H9 (cell line): ENCODE results near the gene EFCAB6. TPM values are rescaled to one million over a fixed set of nuclear protein-coding genes. Genes with fewer than 3 reads are reported as not detected.

ENCODE experiments used
- DNase-seq: peaks from one replicate; pipeline ENCODE4 v3.0.0-alpha.2; 2017
- H2AFZ ChIP-seq: one replicate; pipeline ENCODE4 v1.6.1; 2013; ENCODE audit warnings: mild to moderate bottlenecking, low read length, control low read depth, moderate library complexity
- H2AK5ac ChIP-seq: 2 replicates; pipeline ENCODE4 v1.6.1; 2013; ENCODE audit warnings: low read length, control low read depth, mixed read lengths; ENCODE audit not compliant: insufficient read length
- H2BK120ac ChIP-seq: one replicate; pipeline ENCODE4 v1.6.1; 2013; ENCODE audit warnings: low read depth, mild to moderate bottlenecking, low read length, control low read depth, inconsistent platforms; ENCODE audit not compliant: poor library complexity, severe bottlenecking
- H2BK12ac ChIP-seq: 2 replicates; pipeline ENCODE4 v1.6.1; 2013; ENCODE audit warnings: low read length, control low read depth, mixed read lengths, low read depth; ENCODE audit not compliant: insufficient read length
- H2BK15ac ChIP-seq: 2 replicates; pipeline ENCODE4 v1.6.1; 2013; ENCODE audit warnings: low read depth, low read length, control low read depth
- H2BK20ac ChIP-seq: one replicate; pipeline ENCODE4 v1.6.1; 2013; ENCODE audit warnings: low read depth, mild to moderate bottlenecking, low read length, control low read depth, inconsistent platforms; ENCODE audit not compliant: poor library complexity, severe bottlenecking
- H2BK5ac ChIP-seq: 2 replicates; pipeline ENCODE4 v1.6.1; 2013; ENCODE audit warnings: low read length, control low read depth, mixed read lengths; ENCODE audit not compliant: insufficient read length
- H3K14ac ChIP-seq: 2 replicates; pipeline ENCODE4 v1.6.1; 2013; ENCODE audit warnings: low read length, control low read depth; ENCODE audit not compliant: insufficient read depth
- H3K18ac ChIP-seq: 2 replicates; pipeline ENCODE4 v1.6.1; 2013; ENCODE audit warnings: low read depth, mild to moderate bottlenecking, mixed read lengths, low read length, control low read depth; ENCODE audit not compliant: insufficient read length
- H3K23ac ChIP-seq: 2 replicates; pipeline ENCODE4 v1.6.1; 2013; ENCODE audit warnings: low read length, control low read depth, mixed read lengths, low read depth; ENCODE audit not compliant: insufficient read length
- H3K23me2 ChIP-seq: 2 replicates; pipeline ENCODE4 v1.6.1; 2013; ENCODE audit warnings: low read depth, mild to moderate bottlenecking, mixed read lengths, low read length, control low read depth; ENCODE audit not compliant: insufficient read length, poor library complexity, severe bottlenecking
- H3K27ac ChIP-seq: 2 replicates; pipeline ENCODE4 v1.5.1; 2013; ENCODE audit warnings: low read length, control low read depth, mixed read lengths, low read depth; ENCODE audit not compliant: insufficient read length
- H3K27me3 ChIP-seq: 2 replicates; pipeline ENCODE4 v1.6.1; 2013; ENCODE audit warnings: low read length, control low read depth, inconsistent platforms; ENCODE audit not compliant: insufficient read depth
- H3K4ac ChIP-seq: 2 replicates; pipeline ENCODE4 v1.6.1; 2013; ENCODE audit warnings: low read depth, mild to moderate bottlenecking, control low read depth, inconsistent platforms, low read length, moderate library complexity
- H3K4me1 ChIP-seq: 2 replicates; pipeline ENCODE4 v1.6.1; 2013; ENCODE audit warnings: low read length, control low read depth, inconsistent platforms; ENCODE audit not compliant: insufficient read depth
- H3K4me2 ChIP-seq: 2 replicates; pipeline ENCODE4 v1.6.1; 2013; ENCODE audit warnings: low read length, control low read depth, mixed read lengths; ENCODE audit not compliant: insufficient read length, insufficient read depth
- H3K56ac ChIP-seq: 2 replicates; pipeline ENCODE4 v1.6.1; 2013; ENCODE audit warnings: low read depth, mild to moderate bottlenecking, mixed read lengths, low read length, control low read depth; ENCODE audit not compliant: insufficient read length
- H3K79me1 ChIP-seq: 2 replicates; pipeline ENCODE4 v1.6.1; 2013; ENCODE audit warnings: low read depth, mild to moderate bottlenecking, moderate library complexity, low read length, control low read depth, inconsistent platforms; ENCODE audit not compliant: insufficient read depth, poor library complexity, severe bottlenecking
- H3K79me2 ChIP-seq: 2 replicates; pipeline ENCODE4 v1.6.1; 2013; ENCODE audit warnings: low read length, control low read depth, inconsistent platforms; ENCODE audit not compliant: insufficient read depth
- H3K9ac ChIP-seq: 2 replicates; pipeline ENCODE4 v1.6.1; 2013; ENCODE audit warnings: low read length, control low read depth, mixed read lengths; ENCODE audit not compliant: insufficient read length; ENCODE audit errors: extremely low read depth
- H3K9me3 ChIP-seq: one replicate; pipeline ENCODE4 v1.6.1; 2013; ENCODE audit warnings: low read depth, low read length, inconsistent platforms; ENCODE audit not compliant: control insufficient read depth
- H3T11ph ChIP-seq: one replicate; pipeline ENCODE4 v1.6.1; 2013; ENCODE audit warnings: mild to moderate bottlenecking, low read length, control low read depth, inconsistent platforms
- H4K20me1 ChIP-seq: one replicate; pipeline ENCODE4 v1.6.1; 2013; ENCODE audit not compliant: control insufficient read depth, insufficient read length, insufficient read depth
- H4K5ac ChIP-seq: 2 replicates; pipeline ENCODE4 v1.6.1; 2013; ENCODE audit warnings: low read depth, mild to moderate bottlenecking, mixed read lengths, low read length, control low read depth; ENCODE audit not compliant: insufficient read length
- H4K8ac ChIP-seq: replicated peaks from 2 replicates; pipeline ENCODE4 v1.6.1; 2013; ENCODE audit warnings: low read length, control low read depth, mixed read lengths, low read depth; ENCODE audit not compliant: insufficient read length
- H4K91ac ChIP-seq: 2 replicates; pipeline ENCODE4 v1.6.1; 2013; ENCODE audit warnings: low read depth, mild to moderate bottlenecking, moderate library complexity, mixed read lengths, low read length, control low read depth; ENCODE audit not compliant: insufficient read length
- H3K27ac Mint-ChIP-seq, 3 experiments: 2 replicates in 2 of 3; 3 replicates in 1 of 3; pipeline ENCODE4 v1.8.0; 2020 to 2021; ENCODE audit warnings: mixed read lengths in 3 of 3, mild to moderate bottlenecking in 1 of 3, moderate library complexity in 1 of 3
- H3K27me3 Mint-ChIP-seq: 2 replicates; pipeline ENCODE4 v1.8.0; 2021; ENCODE audit warnings: low read depth, mild to moderate bottlenecking, moderate library complexity, mixed read lengths
- H3K36me3 Mint-ChIP-seq, 3 experiments: 2 replicates in 2 of 3; 3 replicates in 1 of 3; pipeline ENCODE4 v1.8.0; 2020 to 2021; ENCODE audit warnings: low read depth in 3 of 3, mixed read lengths in 3 of 3; ENCODE audit not compliant: insufficient read depth in 1 of 3
- H3K4me1 Mint-ChIP-seq, 2 experiments: 2 replicates each; pipeline ENCODE4 v1.8.0; 2020; ENCODE audit warnings: mixed read lengths in 2 of 2
- H3K4me3 Mint-ChIP-seq, 2 experiments: 2 replicates in 1 of 2; 3 replicates in 1 of 2; pipeline ENCODE4 v1.8.0; 2020 to 2021; ENCODE audit warnings: mild to moderate bottlenecking in 2 of 2, mixed read lengths in 2 of 2, moderate library complexity in 1 of 2
- H3K9me3 Mint-ChIP-seq, 2 experiments: 2 replicates in 1 of 2; 3 replicates in 1 of 2; pipeline ENCODE4 v1.8.0; 2020; ENCODE audit warnings: mild to moderate bottlenecking in 2 of 2, mixed read lengths in 2 of 2, moderate library complexity in 1 of 2
- WGBS: extraction: QIAGEN DNeasy Blood & Tissue Kit; methylation state at CpG from one replicate; pipeline ENCODE4 v1.1.7; 2013; ENCODE audit warnings: missing lambda C conversion rate, low lambda C conversion rate, mixed read lengths; ENCODE audit not compliant: insufficient read length; ENCODE audit errors: extremely low coverage; 5-methylcytosine and 5-hydroxymethylcytosine counted together
- total RNA-seq: library from RNA; stranded (reverse); gene quantifications from 2 replicates; pipeline ENCODE4 v1.2.1, GENCODE V29; 2021
- TF ChIP-seq, protein P1 (sequence below): fragments of 200-600 bp; sonication (generic); conservative IDR thresholded peaks from 3 replicates; pipeline ENCODE4 v1.8.0; 2021; ENCODE audit warnings: antibody characterized with exemption, mild to moderate bottlenecking

The EFCAB6 gene
- total RNA-seq, 1 experiment from 2014 or later = 0.31 TPM

DNA sequence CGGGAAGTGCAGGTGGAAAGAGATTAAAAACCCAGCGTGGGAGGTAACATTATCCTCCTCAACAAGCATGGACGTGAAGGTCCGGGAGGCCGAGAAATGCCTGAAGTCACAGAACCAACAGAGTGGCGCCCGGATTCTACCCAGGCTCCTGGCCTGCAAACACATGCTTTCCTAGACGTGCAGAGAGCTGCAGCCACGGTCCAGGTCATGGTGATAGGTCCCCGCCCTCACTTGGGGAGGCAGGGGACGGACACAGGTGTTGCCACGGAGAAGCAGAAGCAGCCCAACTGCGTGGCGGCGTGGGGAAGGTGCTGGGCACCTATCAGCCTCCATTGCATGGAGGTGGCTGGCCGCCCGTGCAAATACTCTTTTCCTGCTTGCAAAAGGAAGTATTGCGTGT lies 251.5 kb downstream of the EFCAB6 start:
- H2BK120ac ChIP-seq = no peak overlapping the region
- no peak overlapping the region for H3K9ac ChIP-seq
- H4K8ac ChIP-seq = no peak overlapping the region
- Mint-ChIP-seq H3K4me1 (peaks cover 5 to 7% of the 10 kb centered on the region in 2 experiments; a peak in 3 of 4 replicates), H3K9me3 (peaks cover 5% of the 10 kb centered on the region in 2 experiments; a peak in 2 of 5 replicates), H3K4me3 (no peak overlapping the region), H3K36me3 (no peaks in the 10 kb centered on the region), H3K27ac (0 out of 7 replicates have a peak overlapping the region, but pooled peaks of 1 of the 3 experiments have one; percentile 79), H3K27me3 (no peaks in the 10 kb centered on the region; the same call in 1 of the 2 replicates)
- H2AK5ac ChIP-seq = no peak overlapping the region
- H2BK15ac ChIP-seq = no peak overlapping the region
- H4K20me1 ChIP-seq = no peaks in the 10 kb centered on the region
- H2BK20ac ChIP-seq = no peak overlapping the region
- no peak overlapping the region for H3K27ac ChIP-seq
- no peak overlapping the region for H3K14ac ChIP-seq
- H3K4ac ChIP-seq = no peak overlapping the region
- no peak overlapping the region for H3K23ac ChIP-seq
- TF ChIP-seq, protein P1, sequence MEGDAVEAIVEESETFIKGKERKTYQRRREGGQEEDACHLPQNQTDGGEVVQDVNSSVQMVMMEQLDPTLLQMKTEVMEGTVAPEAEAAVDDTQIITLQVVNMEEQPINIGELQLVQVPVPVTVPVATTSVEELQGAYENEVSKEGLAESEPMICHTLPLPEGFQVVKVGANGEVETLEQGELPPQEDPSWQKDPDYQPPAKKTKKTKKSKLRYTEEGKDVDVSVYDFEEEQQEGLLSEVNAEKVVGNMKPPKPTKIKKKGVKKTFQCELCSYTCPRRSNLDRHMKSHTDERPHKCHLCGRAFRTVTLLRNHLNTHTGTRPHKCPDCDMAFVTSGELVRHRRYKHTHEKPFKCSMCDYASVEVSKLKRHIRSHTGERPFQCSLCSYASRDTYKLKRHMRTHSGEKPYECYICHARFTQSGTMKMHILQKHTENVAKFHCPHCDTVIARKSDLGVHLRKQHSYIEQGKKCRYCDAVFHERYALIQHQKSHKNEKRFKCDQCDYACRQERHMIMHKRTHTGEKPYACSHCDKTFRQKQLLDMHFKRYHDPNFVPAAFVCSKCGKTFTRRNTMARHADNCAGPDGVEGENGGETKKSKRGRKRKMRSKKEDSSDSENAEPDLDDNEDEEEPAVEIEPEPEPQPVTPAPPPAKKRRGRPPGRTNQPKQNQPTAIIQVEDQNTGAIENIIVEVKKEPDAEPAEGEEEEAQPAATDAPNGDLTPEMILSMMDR = no peak
- H3K23me2 ChIP-seq = no peaks in the 10 kb centered on the region
- no peaks in the 10 kb centered on the region for H3K79me1 ChIP-seq
- H3K4me2 ChIP-seq = no peak overlapping the region
- H3K79me2 ChIP-seq = no peaks in the 10 kb centered on the region
- no peak overlapping the region for H2BK5ac ChIP-seq
- no peaks in the 10 kb centered on the region for H3K9me3 ChIP-seq
- peak; percentile 25 for DNase-seq
- H3K27me3 ChIP-seq = no peaks in the 10 kb centered on the region
- no peak overlapping the region for H2BK12ac ChIP-seq
- WGBS = no CpG with 5 or more reads among the region's 18 CpGs
- no peak overlapping the region for H3K18ac ChIP-seq
- H4K91ac ChIP-seq = no peak overlapping the region
- no peaks in the 10 kb centered on the region for H3K4me1 ChIP-seq
- H2AFZ ChIP-seq = no peak overlapping the region
- no peak overlapping the region for H4K5ac ChIP-seq
- H3T11ph ChIP-seq = no peak overlapping the region
- H3K56ac ChIP-seq = no peak overlapping the region
